CD4-positive, alpha-beta T cell treated with Interferon gamma for 1 hour (primary cell): ENCODE measurements around the gene PAK5.

Experiments used
- DNase-seq: peaks from one replicate; pipeline ENCODE4 v3.0.0-alpha.2; 2020

PAK5 gene

GRCh38 chr20:9615118-9615517 is 223.8 kb downstream of the PAK5 start:
- DNase-seq: no peak

- DNase-seq: no peak
Measured at GRCh38 chr20:9613871-9614270, 225.0 kb downstream of the PAK5 start.

DNA sequence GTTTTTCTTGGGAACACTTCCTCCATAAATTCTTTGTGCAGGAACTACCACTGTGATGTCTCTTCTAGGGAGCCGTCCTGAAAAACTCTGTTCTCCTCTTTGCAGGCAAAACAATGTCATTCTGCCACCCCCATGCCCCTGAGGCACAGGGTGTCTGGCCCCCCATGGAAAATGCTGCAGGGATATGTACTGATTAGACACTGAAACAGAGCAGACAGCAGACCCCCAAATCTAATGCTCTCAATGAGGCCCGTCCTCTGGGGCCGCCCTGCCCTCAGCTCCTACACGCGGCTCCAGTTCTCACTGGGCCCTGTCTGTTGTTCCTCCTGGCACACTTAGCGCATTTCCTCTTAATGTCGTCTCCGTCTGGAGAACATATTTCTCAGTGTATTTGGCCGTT is 227.0 kb downstream of the PAK5 start:
- no peak for DNase-seq

- DNase-seq: no peak
Measured at GRCh38 chr20:9610665-9611064, 228.2 kb downstream of the PAK5 start.

- DNase-seq: no peak
Measured at GRCh38 chr20:9609887-9610502, 228.9 kb downstream of the PAK5 start.

DNA sequence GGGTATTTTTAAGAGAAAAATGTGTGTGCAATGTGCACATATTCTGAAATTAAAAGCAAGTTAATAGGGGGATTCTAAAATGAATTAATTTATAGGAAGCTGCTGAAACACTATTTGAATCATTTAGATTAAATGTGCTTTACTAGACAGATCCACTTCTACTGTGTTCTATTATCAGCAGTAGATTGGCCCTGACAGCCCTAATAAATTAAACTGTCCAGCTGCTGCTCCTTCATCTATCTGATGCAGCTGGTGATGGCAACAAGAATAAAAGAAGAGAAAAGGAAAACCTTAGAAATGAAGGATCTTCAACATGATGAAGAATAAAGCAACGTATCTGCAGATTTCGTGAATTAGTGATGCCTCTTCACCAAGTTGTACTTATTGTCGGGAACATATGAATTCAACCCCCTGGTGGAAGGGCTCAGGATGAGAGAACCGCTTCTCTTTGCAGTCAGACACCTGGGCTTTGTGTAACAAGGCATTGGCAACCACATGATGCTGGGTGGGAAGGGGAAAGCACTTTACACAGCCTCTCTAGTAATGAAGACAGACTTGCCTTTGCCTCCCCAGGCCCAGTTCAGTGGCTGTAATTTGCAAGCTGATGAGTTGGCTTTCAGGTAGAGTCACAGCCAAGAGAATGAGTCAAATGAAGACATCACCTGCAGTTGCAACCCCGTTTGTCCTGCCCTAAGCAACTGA is 230.1 kb downstream of the PAK5 start:
- DNase-seq: no peak

- no peak for DNase-seq
Measured at GRCh38 chr20:9602847-9603183, 236.1 kb downstream of the PAK5 start.

- DNase-seq: no peak
Measured at GRCh38 chr20:9600562-9600961, 238.3 kb downstream of the PAK5 start.

DNA sequence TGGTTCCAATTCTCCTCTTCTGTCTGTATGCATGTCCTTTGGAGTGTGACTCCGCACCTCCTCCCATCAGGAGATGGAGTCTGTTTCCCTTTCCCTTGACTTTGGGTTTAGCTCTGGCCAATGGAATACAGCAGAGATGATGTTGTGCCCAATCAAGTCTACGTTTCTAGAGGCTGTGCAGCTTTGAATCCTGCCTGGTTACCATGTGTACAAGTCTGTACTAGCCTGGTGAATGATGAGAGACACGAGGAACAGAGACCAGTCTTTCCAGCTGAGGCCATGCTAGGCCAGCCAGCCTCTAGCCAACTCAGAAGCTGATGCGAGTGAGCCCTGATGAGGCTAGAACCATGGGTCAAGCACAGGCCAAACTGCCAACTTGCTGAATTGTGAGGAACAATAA is 241.3 kb downstream of the PAK5 start:
- DNase-seq: no peak

DNA sequence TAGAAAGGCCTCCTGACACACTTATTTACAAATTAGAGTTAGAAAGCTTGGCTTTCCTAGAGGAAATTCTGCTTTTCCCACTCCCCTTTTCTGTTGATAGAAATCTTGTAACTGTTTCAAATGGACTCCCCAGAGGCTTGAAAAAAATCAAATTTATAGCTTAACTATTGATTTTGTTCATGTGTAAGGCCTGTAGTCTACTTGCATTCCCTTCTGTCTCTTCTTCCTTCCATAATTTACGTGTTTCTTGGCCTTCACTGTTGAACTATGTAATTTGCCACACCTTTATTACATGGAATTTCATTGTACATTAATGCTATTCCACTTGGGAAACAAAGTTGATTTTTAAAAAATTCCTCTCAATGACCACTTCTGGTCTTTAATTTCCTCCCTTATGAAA is 243.1 kb downstream of the PAK5 start:
- DNase-seq: no peak

- DNase-seq: no peak
Measured at GRCh38 chr20:9594284-9594875, 244.5 kb downstream of the PAK5 start.

DNA sequence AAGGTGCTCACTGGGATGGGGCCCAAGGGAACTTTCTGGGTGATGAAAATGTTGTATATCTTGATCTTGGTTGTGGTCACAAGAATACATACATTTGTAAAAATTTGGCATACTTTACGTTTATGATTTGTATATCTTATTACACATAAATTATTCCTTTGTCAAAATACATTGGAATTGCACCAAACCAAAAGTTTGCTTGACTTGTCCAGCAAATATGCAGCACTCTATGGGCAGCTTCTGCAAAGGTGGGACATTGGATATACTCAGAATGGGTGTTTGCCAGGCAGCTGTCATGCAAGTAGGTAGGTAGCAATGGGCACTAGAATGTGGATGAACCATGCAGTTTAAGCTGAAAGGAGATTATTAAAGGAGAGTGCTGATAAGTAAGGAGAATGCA is 246.5 kb downstream of the PAK5 start:
- DNase-seq: no peak

GRCh38 chr20:9591080-9591479 is 247.8 kb downstream of the PAK5 start:
- no peak for DNase-seq

DNA sequence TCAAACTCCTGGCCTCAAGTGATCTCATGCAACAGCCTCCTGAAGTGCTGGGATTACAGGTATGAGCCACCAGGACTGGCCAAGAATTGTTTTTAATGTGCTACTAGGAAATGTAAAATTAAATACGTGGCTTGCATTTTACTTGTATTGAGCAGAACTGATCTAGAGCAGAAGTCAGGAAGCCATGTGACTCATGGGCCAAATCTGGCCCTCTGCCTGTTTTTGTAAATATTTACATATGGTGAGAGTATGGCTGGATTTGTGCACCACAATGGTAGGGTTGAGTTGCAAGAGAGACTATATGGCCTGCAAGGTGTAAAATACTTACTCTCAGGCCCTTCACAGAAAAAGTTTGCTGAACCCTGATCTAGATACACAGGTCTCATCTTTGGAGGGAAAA is 248.7 kb downstream of the PAK5 start:
- no peak for DNase-seq

DNA sequence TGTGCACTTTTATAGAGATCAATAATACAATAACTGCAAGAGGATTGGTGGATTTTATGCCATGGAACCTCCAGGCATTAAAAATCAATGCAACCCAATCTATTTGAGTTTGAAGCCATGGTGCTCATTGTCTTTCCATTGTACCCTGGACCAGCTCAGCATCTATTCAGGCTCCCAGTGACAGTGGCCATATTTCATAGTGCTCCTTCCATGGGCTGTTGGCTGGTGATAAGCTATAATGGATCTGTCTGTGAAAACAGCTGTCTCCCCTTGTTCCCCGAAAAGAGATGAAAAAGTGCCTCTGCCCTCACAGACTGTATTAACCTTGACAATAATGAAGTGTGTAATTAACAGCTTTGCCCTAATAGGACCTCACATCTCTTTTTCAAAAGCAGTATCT is 250.2 kb downstream of the PAK5 start:
- no peak for DNase-seq

DNA sequence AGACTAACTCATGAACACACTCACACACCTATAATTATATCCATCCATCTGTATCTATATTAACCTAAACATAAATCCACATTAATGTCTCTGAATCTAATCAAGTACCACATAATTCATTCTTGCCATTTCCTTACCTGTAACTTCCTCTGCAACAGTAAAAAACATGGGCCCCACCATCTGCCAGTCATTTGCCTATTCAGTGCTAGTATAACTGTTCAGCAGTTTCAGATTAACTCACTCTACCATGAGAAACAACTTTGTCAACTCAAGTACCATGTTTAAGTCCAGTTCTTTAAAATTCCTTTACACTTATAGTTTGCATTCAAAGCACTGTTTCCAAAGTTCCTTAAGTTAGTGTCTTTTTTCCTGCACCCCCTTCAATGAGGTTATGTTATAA is 255.7 kb downstream of the PAK5 start:
- no peak for DNase-seq

DNA sequence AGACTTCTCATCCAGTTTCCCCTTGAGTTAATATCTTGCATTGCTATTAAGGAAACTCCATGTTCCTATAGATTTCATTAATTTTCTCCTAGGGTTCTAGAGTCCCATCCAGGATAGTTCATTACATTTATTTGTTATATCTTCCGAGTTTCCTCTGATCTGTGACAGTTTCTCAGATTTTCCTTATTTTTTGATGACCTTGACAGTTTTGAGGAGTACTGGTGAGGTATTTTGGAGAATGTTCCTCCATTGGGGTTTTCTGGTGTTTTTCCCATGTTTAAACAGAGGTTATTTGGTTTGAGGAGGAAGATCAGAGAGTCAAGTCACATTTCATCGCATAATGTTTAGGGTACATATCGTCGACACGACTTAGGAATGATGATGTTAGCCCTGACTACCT is 256.7 kb downstream of the PAK5 start:
- DNase-seq: no peak

GRCh38 chr20:9581509-9581908 is 257.4 kb downstream of the PAK5 start:
- no peak for DNase-seq

DNA sequence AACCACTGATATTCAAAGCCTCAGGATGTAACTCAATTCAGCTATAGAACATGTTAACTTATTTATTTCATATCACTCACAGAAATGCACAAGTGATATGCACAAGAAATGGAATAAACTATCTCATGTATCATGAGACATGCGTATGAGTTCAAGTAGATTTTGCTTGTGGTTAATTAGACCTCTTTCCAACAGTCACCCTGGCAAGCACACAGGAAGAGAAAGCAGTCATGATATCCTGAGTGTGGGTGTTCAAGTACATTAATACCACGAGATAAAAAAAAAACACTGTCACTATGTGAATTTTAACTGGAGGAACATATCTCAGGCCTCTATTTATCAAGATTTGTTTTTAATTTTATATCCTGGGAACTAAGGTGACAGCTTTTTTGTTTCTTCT is 260.3 kb downstream of the PAK5 start:
- no peak for DNase-seq

DNA sequence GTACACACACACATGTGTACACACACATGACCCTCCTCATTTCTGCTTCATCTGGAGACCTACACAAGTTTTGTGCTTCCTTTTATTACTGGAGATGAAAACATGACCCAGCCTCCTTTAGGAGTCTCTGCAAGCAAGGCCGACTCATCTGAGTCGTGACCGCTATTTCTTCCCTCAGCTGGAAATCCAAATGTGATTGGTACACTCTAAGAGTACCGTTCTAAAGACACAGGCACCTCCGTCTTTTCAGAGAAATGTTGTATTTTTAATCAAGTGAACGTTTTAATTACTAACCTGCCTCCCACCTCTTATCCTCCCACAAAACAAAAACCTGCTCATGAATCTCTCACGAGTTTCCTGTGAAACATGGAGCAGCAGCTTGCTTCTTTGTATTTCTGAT is 261.5 kb downstream of the PAK5 start:
- no peak for DNase-seq

GRCh38 chr20:9576695-9577094 is 262.2 kb downstream of the PAK5 start:
- DNase-seq: no peak

DNA sequence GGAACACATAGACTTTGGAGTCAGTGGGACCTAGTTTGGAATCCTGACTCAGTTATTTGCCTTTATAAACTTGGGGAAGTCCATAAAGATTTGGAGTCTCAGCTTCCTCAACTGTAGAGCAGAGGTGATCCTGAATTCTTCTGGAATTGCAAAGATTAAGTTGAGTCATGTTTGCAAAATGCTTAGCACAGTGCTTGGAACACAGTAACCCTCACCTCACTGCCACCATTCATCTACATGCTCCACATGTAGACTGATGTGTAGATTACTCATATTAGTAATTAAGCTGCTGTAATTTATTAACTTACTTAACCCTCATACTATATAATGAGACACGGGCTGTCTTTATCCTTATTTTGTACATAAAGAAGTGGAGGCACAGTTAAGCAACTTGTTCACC is 263.0 kb downstream of the PAK5 start:
- DNase-seq: no peak

DNA sequence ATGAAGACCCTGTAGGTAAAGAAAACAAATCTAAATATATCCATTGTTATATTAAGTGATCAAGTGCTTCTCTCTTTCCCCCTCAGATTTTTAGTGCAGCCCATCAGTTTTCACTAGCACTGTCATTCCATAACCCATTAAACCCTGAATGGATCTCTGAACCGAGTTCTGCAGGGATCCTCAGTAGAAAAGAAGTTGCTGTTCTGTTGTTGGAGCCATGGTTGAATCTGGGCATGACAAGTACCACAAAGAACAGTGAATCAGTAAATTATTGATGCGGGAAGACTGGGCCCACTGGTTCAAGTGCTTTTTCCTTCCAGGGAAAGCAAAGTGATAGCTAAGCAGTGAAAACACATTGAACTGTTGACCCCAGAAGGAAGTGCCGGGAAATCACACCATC is 264.1 kb downstream of the PAK5 start:
- no peak for DNase-seq

- DNase-seq: no peak
Measured at GRCh38 chr20:9574181-9574580, 264.7 kb downstream of the PAK5 start.
